Measurements from ENCODE around the gene RALGDS.

The RALGDS gene

DNA sequence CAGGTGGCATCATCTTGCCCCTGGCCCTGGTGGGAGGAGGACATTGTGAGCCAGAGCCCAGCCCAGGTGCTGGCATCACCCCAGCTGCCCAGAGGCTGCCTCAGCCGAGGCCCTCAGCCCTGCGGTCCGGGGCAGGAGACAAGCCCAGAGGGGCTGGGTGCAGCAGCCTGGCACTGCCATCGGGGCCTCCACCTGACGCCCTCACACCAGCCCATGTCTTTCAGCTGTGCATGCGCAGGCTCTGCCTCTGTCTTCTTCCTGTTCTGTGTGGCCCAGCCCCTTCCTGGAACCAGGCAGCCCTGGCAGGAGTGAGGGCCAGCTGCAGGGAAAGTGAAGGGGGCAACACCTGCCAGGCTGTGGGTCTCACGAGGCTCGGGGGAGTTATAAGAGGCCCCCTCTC is 64.0 kb downstream of the RALGDS start:
- ATAC-seq, result no peak
- TF ChIP-seq ZC3H10 (CRISPR knock-in tag; IDR thresholded peaks at IDR 0.05) (no peak), SNAI2 (CRISPR knock-in tag; IDR thresholded peaks at IDR 0.05) (no peak), ZFP30 (CRISPR knock-in tag; IDR thresholded peaks at IDR 0.05) (no peak), ESRRG (CRISPR knock-in tag; IDR thresholded peaks at IDR 0.05) (no peak), PPARA (CRISPR knock-in tag; IDR thresholded peaks at IDR 0.05; ENCODE audit: borderline replicate concordance) (no peak), ZNF565 (CRISPR knock-in tag; conservative IDR thresholded peaks at IDR 0.05; ENCODE audit: low read depth) (no peak), RARB (CRISPR knock-in tag; IDR thresholded peaks at IDR 0.05) (no peak), BACH2 (CRISPR knock-in tag; IDR thresholded peaks at IDR 0.05; ENCODE audit: borderline replicate concordance) (no peak), OSR1 (CRISPR knock-in tag; IDR thresholded peaks at IDR 0.05) (no peak), ZNF8 (CRISPR knock-in tag; IDR thresholded peaks at IDR 0.05) (no peak), TOX (CRISPR knock-in tag; IDR thresholded peaks at IDR 0.05; ENCODE audit: borderline replicate concordance) (no peak), ZNF70 (CRISPR knock-in tag; IDR thresholded peaks at IDR 0.05) (no peak)
- TF ChIP-seq, protein P1, sequence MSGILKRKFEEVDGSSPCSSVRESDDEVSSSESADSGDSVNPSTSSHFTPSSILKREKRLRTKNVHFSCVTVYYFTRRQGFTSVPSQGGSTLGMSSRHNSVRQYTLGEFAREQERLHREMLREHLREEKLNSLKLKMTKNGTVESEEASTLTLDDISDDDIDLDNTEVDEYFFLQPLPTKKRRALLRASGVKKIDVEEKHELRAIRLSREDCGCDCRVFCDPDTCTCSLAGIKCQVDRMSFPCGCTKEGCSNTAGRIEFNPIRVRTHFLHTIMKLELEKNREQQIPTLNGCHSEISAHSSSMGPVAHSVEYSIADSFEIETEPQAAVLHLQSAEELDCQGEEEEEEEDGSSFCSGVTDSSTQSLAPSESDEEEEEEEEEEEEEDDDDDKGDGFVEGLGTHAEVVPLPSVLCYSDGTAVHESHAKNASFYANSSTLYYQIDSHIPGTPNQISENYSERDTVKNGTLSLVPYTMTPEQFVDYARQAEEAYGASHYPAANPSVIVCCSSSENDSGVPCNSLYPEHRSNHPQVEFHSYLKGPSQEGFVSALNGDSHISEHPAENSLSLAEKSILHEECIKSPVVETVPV (CRISPR knock-in tag; IDR thresholded peaks at IDR 0.05), result no peak
- TF ChIP-seq, protein P2, sequence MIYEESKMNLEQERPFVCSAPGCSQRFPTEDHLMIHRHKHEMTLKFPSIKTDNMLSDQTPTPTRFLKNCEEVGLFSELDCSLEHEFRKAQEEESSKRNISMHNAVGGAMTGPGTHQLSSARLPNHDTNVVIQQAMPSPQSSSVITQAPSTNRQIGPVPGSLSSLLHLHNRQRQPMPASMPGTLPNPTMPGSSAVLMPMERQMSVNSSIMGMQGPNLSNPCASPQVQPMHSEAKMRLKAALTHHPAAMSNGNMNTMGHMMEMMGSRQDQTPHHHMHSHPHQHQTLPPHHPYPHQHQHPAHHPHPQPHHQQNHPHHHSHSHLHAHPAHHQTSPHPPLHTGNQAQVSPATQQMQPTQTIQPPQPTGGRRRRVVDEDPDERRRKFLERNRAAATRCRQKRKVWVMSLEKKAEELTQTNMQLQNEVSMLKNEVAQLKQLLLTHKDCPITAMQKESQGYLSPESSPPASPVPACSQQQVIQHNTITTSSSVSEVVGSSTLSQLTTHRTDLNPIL (CRISPR knock-in tag; IDR thresholded peaks at IDR 0.05; ENCODE audit: low read depth), result no peak
- TF ChIP-seq, protein P3, sequence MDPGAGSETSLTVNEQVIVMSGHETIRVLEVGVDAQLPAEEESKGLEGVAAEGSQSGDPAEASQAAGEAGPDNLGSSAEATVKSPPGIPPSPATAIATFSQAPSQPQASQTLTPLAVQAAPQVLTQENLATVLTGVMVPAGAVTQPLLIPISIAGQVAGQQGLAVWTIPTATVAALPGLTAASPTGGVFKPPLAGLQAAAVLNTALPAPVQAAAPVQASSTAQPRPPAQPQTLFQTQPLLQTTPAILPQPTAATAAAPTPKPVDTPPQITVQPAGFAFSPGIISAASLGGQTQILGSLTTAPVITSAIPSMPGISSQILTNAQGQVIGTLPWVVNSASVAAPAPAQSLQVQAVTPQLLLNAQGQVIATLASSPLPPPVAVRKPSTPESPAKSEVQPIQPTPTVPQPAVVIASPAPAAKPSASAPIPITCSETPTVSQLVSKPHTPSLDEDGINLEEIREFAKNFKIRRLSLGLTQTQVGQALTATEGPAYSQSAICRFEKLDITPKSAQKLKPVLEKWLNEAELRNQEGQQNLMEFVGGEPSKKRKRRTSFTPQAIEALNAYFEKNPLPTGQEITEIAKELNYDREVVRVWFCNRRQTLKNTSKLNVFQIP (CRISPR knock-in tag; IDR thresholded peaks at IDR 0.05; ENCODE audit: borderline replicate concordance, low read depth), result no peak

DNA sequence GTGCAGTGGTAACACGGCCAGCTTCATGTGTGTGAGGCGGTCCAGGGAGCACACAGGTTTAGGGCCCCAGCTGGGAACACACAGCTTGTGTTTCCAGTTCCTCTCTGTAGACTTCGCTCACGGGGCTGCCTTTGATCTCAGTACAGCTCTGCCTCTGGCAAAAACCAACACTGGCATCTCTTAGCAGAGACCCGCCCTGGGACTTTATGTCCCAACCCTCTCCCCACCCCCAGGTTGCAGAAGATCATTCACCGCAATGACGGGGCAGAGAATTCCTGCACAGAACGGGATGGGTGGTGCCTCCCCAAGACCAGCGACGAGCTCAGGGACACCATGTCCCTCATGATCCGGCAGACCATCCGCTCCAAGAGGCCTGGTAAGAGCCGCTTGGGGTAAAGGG is 64.5 kb downstream of the RALGDS start:
- TF ChIP-seq ZNF70 (CRISPR knock-in tag; IDR thresholded peaks at IDR 0.05) (no peak), ZFP30 (CRISPR knock-in tag; IDR thresholded peaks at IDR 0.05) (no peak)
- ATAC-seq, result no peak

DNA sequence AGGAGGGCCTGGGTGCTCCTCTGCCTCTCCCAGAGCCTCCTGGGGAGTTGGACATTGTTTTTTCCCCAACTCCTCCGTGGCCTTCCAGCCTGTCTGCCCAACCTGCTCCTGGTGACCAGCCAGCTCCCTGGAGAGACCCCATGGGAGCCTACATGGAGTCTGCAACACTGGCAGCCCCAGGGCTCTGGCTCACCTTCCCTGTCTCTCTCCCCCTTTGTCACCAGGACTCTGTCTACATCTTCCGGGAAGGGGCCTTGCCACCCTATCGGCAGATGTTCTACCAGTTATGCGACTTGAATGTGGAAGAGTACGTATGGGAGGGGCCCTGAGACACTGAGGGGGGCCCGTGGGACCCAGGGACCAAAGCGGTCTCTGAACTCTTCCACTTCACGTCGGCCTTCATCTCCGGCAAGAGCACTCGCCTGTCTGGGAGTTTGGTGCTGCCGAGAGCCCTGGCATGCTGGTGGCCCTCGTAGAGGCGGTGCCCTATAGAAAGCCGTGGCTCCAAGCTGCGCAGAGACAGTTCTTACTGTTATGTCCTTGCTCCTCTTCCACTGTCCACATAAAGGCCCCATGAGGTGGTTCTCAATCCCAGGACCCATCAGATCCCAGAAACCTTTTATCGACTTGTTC is 65.1 kb downstream of the RALGDS start:
- TF ChIP-seq RARB (CRISPR knock-in tag; IDR thresholded peaks at IDR 0.05), result no peak
- TF ChIP-seq, protein P3 (CRISPR knock-in tag; IDR thresholded peaks at IDR 0.05; ENCODE audit: borderline replicate concordance, low read depth), result no peak
- TF ChIP-seq, protein P2 (CRISPR knock-in tag; IDR thresholded peaks at IDR 0.05; ENCODE audit: low read depth), result no peak
- ATAC-seq, result no peak

DNA sequence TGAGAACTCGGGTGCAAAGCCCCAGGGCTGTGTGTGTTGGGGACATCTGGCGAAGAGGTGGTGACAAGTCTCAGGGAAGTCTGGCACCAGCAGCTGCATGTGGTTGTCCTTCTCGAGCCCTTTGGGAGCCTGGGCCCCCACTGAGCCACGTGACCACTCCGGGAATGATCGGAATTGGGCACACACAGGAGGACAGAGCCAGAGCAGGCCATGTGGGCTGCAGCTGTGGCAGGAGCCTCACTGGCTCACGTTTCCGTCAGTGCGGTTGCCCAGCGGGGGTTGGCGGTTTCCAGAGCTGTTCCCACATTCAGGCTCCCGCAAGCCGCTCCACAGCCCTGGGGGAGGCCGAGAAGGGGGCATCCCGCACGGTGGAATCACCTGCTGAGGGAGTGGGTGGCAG is 66.1 kb downstream of the RALGDS start:
- TF ChIP-seq ZNF8 (CRISPR knock-in tag; IDR thresholded peaks at IDR 0.05) (no peak), ISL1 (CRISPR knock-in tag; IDR thresholded peaks at IDR 0.05) (no peak), TCF4 (CRISPR knock-in tag; IDR thresholded peaks at IDR 0.05; ENCODE audit: borderline replicate concordance) (peak; percentile 36; the same call in 1 of the 2 replicates)
- peak; percentile 85 for ATAC-seq

DNA sequence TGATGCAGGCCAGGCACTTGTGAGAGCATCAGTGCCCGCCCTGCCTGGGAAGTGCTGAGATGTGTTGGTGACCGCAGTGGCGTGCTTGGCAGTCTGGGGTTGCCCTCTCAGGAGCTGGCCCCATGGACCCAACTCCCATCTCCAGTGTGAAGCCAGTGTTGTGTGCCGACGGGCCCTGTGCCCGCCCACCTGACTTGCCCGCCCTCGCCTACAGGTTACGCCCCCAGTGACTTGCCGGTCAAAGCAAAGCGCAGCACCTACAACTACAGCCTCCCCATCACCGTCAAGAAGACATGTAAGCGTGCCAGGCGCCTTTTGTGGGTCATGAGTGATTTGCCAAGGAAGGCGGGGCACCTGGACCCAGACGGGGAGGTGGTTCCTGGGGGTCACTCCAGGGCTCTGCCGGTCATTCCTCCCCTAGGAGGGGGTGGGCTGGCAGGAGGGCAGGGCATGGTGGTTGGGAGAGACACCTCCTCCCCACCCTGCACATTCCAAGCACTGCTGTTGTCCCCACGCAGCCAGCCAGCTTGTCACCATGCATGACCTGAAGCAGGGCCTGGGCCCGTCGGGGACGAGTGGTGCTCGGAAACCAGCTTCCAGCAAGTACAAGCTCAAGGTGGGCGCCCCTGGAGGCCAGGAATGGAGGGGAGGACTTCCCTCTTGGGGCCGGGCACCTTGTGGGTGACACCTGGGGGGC is 66.7 kb downstream of the RALGDS start:
- ATAC-seq, result no peak
- TF ChIP-seq SNAI2 (CRISPR knock-in tag; IDR thresholded peaks at IDR 0.05), result no peak
- no peak for TF ChIP-seq ESRRG (CRISPR knock-in tag; IDR thresholded peaks at IDR 0.05)
- TF ChIP-seq ZC3H10 (CRISPR knock-in tag; IDR thresholded peaks at IDR 0.05), result no peak
- no peak for TF ChIP-seq ZNF8 (CRISPR knock-in tag; IDR thresholded peaks at IDR 0.05)
- TF ChIP-seq, protein P3 (CRISPR knock-in tag; IDR thresholded peaks at IDR 0.05; ENCODE audit: borderline replicate concordance, low read depth), result no peak
- TF ChIP-seq TOX (CRISPR knock-in tag; IDR thresholded peaks at IDR 0.05; ENCODE audit: borderline replicate concordance), result no peak
- TF ChIP-seq CSDC2 (CRISPR knock-in tag; IDR thresholded peaks at IDR 0.05), result no peak
- no peak for TF ChIP-seq BACH2 (CRISPR knock-in tag; IDR thresholded peaks at IDR 0.05; ENCODE audit: borderline replicate concordance)
- TF ChIP-seq TCF4 (CRISPR knock-in tag; IDR thresholded peaks at IDR 0.05; ENCODE audit: borderline replicate concordance), result no peak
- TF ChIP-seq, protein P4, sequence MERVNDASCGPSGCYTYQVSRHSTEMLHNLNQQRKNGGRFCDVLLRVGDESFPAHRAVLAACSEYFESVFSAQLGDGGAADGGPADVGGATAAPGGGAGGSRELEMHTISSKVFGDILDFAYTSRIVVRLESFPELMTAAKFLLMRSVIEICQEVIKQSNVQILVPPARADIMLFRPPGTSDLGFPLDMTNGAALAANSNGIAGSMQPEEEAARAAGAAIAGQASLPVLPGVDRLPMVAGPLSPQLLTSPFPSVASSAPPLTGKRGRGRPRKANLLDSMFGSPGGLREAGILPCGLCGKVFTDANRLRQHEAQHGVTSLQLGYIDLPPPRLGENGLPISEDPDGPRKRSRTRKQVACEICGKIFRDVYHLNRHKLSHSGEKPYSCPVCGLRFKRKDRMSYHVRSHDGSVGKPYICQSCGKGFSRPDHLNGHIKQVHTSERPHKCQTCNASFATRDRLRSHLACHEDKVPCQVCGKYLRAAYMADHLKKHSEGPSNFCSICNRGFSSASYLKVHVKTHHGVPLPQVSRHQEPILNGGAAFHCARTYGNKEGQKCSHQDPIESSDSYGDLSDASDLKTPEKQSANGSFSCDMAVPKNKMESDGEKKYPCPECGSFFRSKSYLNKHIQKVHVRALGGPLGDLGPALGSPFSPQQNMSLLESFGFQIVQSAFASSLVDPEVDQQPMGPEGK (CRISPR knock-in tag; IDR thresholded peaks at IDR 0.05; ENCODE audit: borderline replicate concordance), result no peak
- TF ChIP-seq, protein P2 (CRISPR knock-in tag; IDR thresholded peaks at IDR 0.05; ENCODE audit: low read depth), result no peak
- TF ChIP-seq ZNF70 (CRISPR knock-in tag; IDR thresholded peaks at IDR 0.05), result no peak
